Liver (tissue), 3 donors: ENCODE results near the gene FCSK.

Experiments used
- CTCF ChIP-seq: fragments of 150-350 bp; IDR thresholded peaks from 2 replicates; pipeline ENCODE4 v1.5.1; 2017; ENCODE audit warnings: improper control_type of control experiment, low read depth, low read length; ENCODE audit not compliant: missing input control
- RXRA ChIP-seq, 2 donors: IDR thresholded peaks; 2 replicates each; pipeline ENCODE4 v1.6.1; 2017 to 2018; ENCODE audit warnings: antibody characterized with exemption in 2 of 2, mild to moderate bottlenecking in 1 of 2
- donor health status: healthy.
- donor health status: healthy.

GRCh38 chr16:70483426-70483825, 29.0 kb downstream of the FCSK start:
- TF ChIP-seq RXRA (IDR thresholded peaks at IDR 0.05) (no peak), CTCF (no peak)
